NT2/D1 (cell line): ENCODE measurements around the gene PLSCR5.

Source experiments
- YY1 ChIP-seq: IDR thresholded peaks from 2 replicates; pipeline ENCODE4 v1.6.1; 2011; ENCODE audit not compliant: insufficient read length, insufficient read depth
- ZNF274 ChIP-seq: IDR thresholded peaks from 2 replicates; pipeline ENCODE4 v1.6.1; 2011; ENCODE audit warnings: mild to moderate bottlenecking, low read depth, low read length

GRCh38 chr3:146638718-146639117 lies 33.6 kb upstream of the PLSCR5 start:
- TF ChIP-seq ZNF274 (no peak), YY1 (no peak)
